GM12872 (cell line): ENCODE measurements around the gene SLC29A1.
A peak's percentile ranks its signal among the peaks of the same experiment; 100 is the strongest.

Experiments used
- TF ChIP-seq, protein P1 (sequence below): IDR thresholded peaks from 3 replicates; pipeline ENCODE4 v1.5.1; 2011; ENCODE audit warnings: low read depth, mild to moderate bottlenecking, low read length, moderate library complexity; ENCODE audit not compliant: insufficient read depth

The SLC29A1 gene

GRCh38 chr6:44220913-44221290 is 2.5 kb upstream of the SLC29A1 start:
- TF ChIP-seq, protein P1, sequence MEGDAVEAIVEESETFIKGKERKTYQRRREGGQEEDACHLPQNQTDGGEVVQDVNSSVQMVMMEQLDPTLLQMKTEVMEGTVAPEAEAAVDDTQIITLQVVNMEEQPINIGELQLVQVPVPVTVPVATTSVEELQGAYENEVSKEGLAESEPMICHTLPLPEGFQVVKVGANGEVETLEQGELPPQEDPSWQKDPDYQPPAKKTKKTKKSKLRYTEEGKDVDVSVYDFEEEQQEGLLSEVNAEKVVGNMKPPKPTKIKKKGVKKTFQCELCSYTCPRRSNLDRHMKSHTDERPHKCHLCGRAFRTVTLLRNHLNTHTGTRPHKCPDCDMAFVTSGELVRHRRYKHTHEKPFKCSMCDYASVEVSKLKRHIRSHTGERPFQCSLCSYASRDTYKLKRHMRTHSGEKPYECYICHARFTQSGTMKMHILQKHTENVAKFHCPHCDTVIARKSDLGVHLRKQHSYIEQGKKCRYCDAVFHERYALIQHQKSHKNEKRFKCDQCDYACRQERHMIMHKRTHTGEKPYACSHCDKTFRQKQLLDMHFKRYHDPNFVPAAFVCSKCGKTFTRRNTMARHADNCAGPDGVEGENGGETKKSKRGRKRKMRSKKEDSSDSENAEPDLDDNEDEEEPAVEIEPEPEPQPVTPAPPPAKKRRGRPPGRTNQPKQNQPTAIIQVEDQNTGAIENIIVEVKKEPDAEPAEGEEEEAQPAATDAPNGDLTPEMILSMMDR = no peak

- TF ChIP-seq, protein P1 = peak; percentile 97
Observed at GRCh38 chr6:44221291-44221960, 2.0 kb upstream of the SLC29A1 start.

- TF ChIP-seq, protein P1 = no peak
Observed at GRCh38 chr6:44221961-44222335, 1.4 kb upstream of the SLC29A1 start.

- TF ChIP-seq, protein P1 = no peak
Observed at GRCh38 chr6:44222486-44223318, 693 bp upstream of the SLC29A1 start.

DNA sequence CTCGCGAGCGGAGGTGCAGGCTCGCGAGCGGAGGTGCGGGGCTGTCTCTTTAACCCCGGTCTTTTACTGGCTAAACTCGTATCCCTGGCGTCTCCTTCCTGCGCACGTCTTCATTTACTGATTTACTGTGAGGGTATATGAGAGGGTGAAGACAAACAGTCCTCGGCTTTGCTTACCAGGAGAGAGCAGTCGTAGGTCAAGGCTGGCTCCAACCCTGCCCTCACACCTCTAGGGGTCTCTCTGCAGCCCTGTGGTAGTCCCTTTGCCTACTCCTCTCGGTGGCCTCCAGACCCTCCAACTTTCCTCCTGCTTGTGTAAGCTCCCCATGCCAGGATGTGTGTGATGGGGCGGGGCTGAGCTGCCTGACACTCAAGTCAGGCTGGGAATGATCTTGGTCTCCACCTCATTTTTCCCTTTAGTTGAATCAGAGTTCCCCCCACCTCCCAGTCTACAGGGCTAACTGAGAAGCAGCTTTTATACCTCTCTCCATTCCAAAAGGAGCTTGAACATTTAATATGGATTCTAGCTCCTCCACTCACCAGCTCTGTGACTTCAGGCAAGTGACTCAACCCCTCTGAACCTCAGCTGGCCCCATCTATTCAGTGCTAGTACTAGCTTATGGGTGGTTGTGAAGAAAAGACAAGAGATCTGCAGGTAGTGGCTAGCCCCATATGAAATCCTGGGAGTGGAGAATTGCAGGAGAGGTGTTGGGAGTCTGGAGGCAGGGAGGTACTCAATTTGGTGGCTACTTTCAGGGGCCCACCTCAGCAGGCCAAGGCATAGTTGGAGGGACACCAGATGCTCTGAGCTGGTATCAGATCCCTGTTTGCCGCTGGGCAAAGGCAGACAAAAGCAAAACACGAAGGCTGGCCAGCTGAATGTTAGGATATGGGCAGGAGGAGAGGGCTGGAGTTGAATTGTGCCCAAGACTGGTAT is 902 bp downstream of the SLC29A1 start:
- TF ChIP-seq, protein P1 = peak; percentile 50; the same call in 2 of the 3 replicates

GRCh38 chr6:44224965-44225305 is 1.5 kb downstream of the SLC29A1 start:
- TF ChIP-seq, protein P1 = no peak

GRCh38 chr6:44225579-44226325 is 2.4 kb downstream of the SLC29A1 start:
- TF ChIP-seq, protein P1 = no peak
